Measurements from ENCODE around the gene NSMCE4A. TPM values are rescaled to one million over a fixed set of nuclear protein-coding genes. Genes with fewer than 3 reads are reported as not detected.

The NSMCE4A gene
- total and polyA plus RNA-seq, 2 donors (not counting 1 experiment from before 2014, with no cell fraction given) = 89.7 to 92.4 TPM

DNA sequence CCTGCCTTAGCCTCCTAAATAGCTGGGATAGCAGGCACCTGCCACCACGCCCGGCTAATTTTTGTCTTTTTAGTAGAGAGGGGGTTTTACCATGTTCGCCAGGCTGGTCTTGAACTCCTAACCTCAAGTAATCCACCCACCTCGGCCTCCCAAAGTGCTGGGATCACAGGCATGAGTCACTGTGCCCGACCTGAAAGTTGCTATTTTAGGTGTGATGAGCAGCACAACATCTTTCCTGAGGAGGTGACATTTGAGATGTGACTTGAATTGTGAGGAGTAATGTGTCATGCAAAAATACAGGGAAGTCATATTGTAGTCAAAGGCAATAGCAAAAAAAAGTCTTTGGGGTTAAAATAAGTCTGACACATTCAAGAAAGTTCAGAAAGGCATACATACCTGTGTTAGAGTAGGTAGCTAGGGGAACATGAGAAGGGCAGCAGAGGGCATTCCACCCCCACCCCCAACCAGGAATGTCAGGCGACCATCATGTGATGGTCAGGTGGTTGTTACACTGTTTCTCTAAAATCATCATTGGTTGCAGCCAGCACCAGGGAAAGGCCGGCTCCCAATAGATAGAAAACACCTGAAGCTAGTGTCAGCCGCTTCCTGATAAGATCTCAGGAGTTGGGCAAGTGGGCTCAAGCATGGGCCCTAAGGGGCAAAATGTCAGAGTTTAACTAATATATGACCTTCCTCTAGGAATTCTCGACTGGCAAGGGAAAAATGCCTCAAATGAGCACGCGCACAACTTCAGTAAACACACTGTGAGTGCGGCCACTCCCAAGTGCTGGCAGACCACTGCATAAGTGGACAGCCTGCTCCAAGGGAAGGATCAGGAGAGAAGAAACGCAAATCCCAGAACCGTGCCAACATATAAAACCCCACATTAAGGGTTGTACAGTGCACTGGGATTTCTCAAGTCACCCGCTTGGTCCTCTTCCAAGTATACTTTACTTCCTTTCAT, 13.6 kb upstream of the NSMCE4A start, which contains the start of gene TACC2:
TACC2 (plus strand) TSS at position 803 of the 964 bp plus-strand sequence. CDS start 32,819 bp downstream, outside the sequence.
- Mint-ChIP-seq H3K27ac (no peak within 1 kb of the TSS), H3K27me3 (peaks cover 28% of the 10 kb centered on the region), H3K4me1 (peaks cover 2% of the 10 kb centered on the region), H3K9me3 (ENCODE audit: insufficient read depth) (peaks cover 11% of the 10 kb centered on the region), H3K4me3 (no peak within 1 kb of the TSS)
- intact Hi-C loops (cut with micrococcal nuclease) = no loop called here
- Histone ChIP-seq H3K4me1 (ENCODE audit: control insufficient read depth in 2 of 2, insufficient read depth in 2 of 2, low read length in 2 of 2) (no peaks in the 10 kb centered on the region), H3K27me3 (replicated peaks in 1 of 4; ENCODE audit: control extremely low read depth in 1 of 4, control insufficient read depth in 3 of 4, insufficient read depth in 4 of 4, low read length in 3 of 4) (peaks cover 0 to 3% (median 0%) of the 10 kb centered on the region in 4 experiments), H2AFZ (ENCODE audit: insufficient read depth, low read depth, low read length, poor library complexity, severe bottlenecking) (no peak within 1 kb of the TSS), H3K36me3 (replicated peaks in 1 of 2; ENCODE audit: control extremely low read depth in 1 of 2, control insufficient read depth in 1 of 2, extremely low read depth in 1 of 2, insufficient read depth in 2 of 2, low read length in 1 of 2) (no peaks in the 10 kb centered on the region), H3K4me3 (ENCODE audit: control extremely low read depth in 1 of 5, extremely low read depth in 1 of 5, insufficient read depth in 1 of 5, low read depth in 2 of 5, low read length in 4 of 5) (no peak within 1 kb of the TSS), H3K9me3 (ENCODE audit: control extremely low read depth in 1 of 3, control insufficient read depth in 2 of 3, insufficient read depth in 1 of 3, low read length in 2 of 3) (peaks cover 1 to 22% (median 7%) of the 10 kb centered on the region in 3 donors), H3K9ac (ENCODE audit: low read length) (no peak within 1 kb of the TSS), H4K20me1 (ENCODE audit: control insufficient read depth, insufficient read depth, low read length, poor library complexity, severe bottlenecking) (no peaks in the 10 kb centered on the region), H3K27ac (ENCODE audit: low read length in 2 of 2) (no peak within 1 kb of the TSS), H3K79me2 (ENCODE audit: control insufficient read depth, insufficient read depth, low read length) (no peaks in the 10 kb centered on the region), H3K4me2 (replicated peaks; ENCODE audit: low read depth, low read length, poor library complexity, severe bottlenecking) (no peak within 1 kb of the TSS)
- WGBS (ENCODE audit: insufficient coverage) = 89% methylated on average over 9 of the region's 15 CpGs
- DNase-seq (no peak), ATAC-seq (ENCODE audit: low read depth) (no peak)
- POLR2A ChIA-PET = no interaction called here
- TF ChIP-seq EZH2 (IDR thresholded peaks at IDR 0.05; ENCODE audit: borderline replicate concordance, insufficient read depth, low read depth, low read length, poor library complexity, severe bottlenecking) = no peak
- TF ChIP-seq, protein P1, sequence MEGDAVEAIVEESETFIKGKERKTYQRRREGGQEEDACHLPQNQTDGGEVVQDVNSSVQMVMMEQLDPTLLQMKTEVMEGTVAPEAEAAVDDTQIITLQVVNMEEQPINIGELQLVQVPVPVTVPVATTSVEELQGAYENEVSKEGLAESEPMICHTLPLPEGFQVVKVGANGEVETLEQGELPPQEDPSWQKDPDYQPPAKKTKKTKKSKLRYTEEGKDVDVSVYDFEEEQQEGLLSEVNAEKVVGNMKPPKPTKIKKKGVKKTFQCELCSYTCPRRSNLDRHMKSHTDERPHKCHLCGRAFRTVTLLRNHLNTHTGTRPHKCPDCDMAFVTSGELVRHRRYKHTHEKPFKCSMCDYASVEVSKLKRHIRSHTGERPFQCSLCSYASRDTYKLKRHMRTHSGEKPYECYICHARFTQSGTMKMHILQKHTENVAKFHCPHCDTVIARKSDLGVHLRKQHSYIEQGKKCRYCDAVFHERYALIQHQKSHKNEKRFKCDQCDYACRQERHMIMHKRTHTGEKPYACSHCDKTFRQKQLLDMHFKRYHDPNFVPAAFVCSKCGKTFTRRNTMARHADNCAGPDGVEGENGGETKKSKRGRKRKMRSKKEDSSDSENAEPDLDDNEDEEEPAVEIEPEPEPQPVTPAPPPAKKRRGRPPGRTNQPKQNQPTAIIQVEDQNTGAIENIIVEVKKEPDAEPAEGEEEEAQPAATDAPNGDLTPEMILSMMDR (IDR thresholded peaks at IDR 0.05) = no peak
- CTCF ChIA-PET = no interaction called here

DNA sequence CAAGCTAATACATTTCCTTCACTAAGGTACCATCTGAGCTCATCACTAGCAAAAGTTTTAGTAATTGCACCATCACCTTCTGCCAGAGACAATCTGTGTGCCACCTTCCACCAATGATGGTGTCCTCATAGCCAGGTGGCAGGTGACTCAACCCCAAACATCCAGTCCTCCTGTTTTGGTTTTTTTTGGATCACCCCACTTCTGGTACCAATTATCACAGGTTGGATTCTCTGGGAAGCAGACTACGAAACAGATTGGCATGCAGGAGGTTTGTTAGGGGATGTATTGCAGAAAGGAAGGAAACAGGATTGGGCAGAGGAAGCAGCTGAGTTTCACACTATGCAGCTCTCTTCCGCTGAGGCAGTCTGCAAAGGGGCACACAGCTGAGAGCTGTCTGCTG, 9.4 kb upstream of the NSMCE4A start:
- H3K36me3 ChIP-seq (replicated peaks in 1 of 2; ENCODE audit: control extremely low read depth in 1 of 2, control insufficient read depth in 1 of 2, extremely low read depth in 1 of 2, insufficient read depth in 2 of 2, low read length in 1 of 2) = no peaks in the 10 kb centered on the region
- peaks cover 1 to 22% (median 9%) of the 10 kb centered on the region in 3 donors for H3K9me3 ChIP-seq (ENCODE audit: control extremely low read depth in 1 of 3, control insufficient read depth in 2 of 3, insufficient read depth in 1 of 3, low read length in 2 of 3)
- H3K4me3 Mint-ChIP-seq = no peak overlapping the region
- H3K27ac Mint-ChIP-seq = no peak overlapping the region
- peaks cover 20% of the 10 kb centered on the region for H3K27me3 Mint-ChIP-seq
- no peak overlapping the region for H3K27ac ChIP-seq (ENCODE audit: low read length in 2 of 2)
- ATAC-seq (ENCODE audit: low read depth) = no peak
- CTCF ChIA-PET = interaction anchor here (1.2 kb wide), 1 partner anchor 9 kb away, joined by 8 read pairs; no protein-coding TSS in a partner anchor
- no peak overlapping the region for H3K9ac ChIP-seq (ENCODE audit: low read length)
- no peaks in the 10 kb centered on the region for H3K4me1 Mint-ChIP-seq
- H3K79me2 ChIP-seq (ENCODE audit: control insufficient read depth, insufficient read depth, low read length) = no peaks in the 10 kb centered on the region
- H3K27me3 ChIP-seq (replicated peaks in 1 of 4; ENCODE audit: control extremely low read depth in 1 of 4, control insufficient read depth in 3 of 4, insufficient read depth in 4 of 4, low read length in 3 of 4) = peaks cover 0 to 3% (median 0%) of the 10 kb centered on the region in 4 experiments
- no peak overlapping the region for H3K4me2 ChIP-seq (replicated peaks; ENCODE audit: low read depth, low read length, poor library complexity, severe bottlenecking)
- intact Hi-C loops (cut with micrococcal nuclease) = no loop called here
- H2AFZ ChIP-seq (ENCODE audit: insufficient read depth, low read depth, low read length, poor library complexity, severe bottlenecking) = no peak overlapping the region
- POLR2A ChIA-PET = no interaction called here
- 75% methylated on average over 2 of the region's 2 CpGs for WGBS (ENCODE audit: insufficient coverage)
- H3K4me3 ChIP-seq (ENCODE audit: control extremely low read depth in 1 of 5, extremely low read depth in 1 of 5, insufficient read depth in 1 of 5, low read depth in 2 of 5, low read length in 4 of 5) = no peak overlapping the region
- H3K9me3 Mint-ChIP-seq (ENCODE audit: insufficient read depth) = peaks cover 13% of the 10 kb centered on the region
- TF ChIP-seq EZH2 (IDR thresholded peaks at IDR 0.05; ENCODE audit: borderline replicate concordance, insufficient read depth, low read depth, low read length, poor library complexity, severe bottlenecking) = no peak
- TF ChIP-seq, protein P1 (IDR thresholded peaks at IDR 0.05) = no peak
- DNase-seq = no peak
- no peaks in the 10 kb centered on the region for H4K20me1 ChIP-seq (ENCODE audit: control insufficient read depth, insufficient read depth, low read length, poor library complexity, severe bottlenecking)
- H3K4me1 ChIP-seq (ENCODE audit: control insufficient read depth in 2 of 2, insufficient read depth in 2 of 2, low read length in 2 of 2) = no peaks in the 10 kb centered on the region

All from B cell (primary cell).